HepG2 (cell line): Measurements from ENCODE around the gene PDLIM7.

ENCODE experiments used
- CCAR2 ChIP-seq: fragments of 200-400 bp; formaldehyde crosslinking; optimal IDR thresholded peaks from 2 replicates; pipeline ENCODE3; 2018; ENCODE audit warnings: low read depth, mild to moderate bottlenecking, low read length, moderate library complexity
- FOXK2 ChIP-seq: fragments of 450-650 bp; IDR thresholded peaks from 2 replicates; pipeline ENCODE4 v1.6.1; 2016
- FOXO1 ChIP-seq: sonication (generic); formaldehyde crosslinking; IDR thresholded peaks from 2 replicates; pipeline ENCODE4 v1.4.0; 2020; ENCODE audit warnings: missing genetic modification reagents
- IRF2 ChIP-seq: IDR thresholded peaks from 2 replicates; pipeline ENCODE4 v1.6.1; 2018; ENCODE audit warnings: missing genetic modification reagents, missing compliant biosample characterization
- KDM1A ChIP-seq: IDR thresholded peaks from 2 replicates; pipeline ENCODE4 v1.6.1; 2016; ENCODE audit warnings: missing compliant biosample characterization
- SRSF9 ChIP-seq: fragments of 200-400 bp; formaldehyde crosslinking; IDR thresholded peaks from 2 replicates; pipeline ENCODE4 v1.6.1; 2018; ENCODE audit warnings: borderline replicate concordance, mild to moderate bottlenecking, low read depth, low read length; ENCODE audit not compliant: insufficient read depth, poor library complexity, severe bottlenecking
- TBL1XR1 ChIP-seq: fragments of 150-350 bp; IDR thresholded peaks from 2 replicates; pipeline ENCODE4 v1.6.1; 2014; ENCODE audit warnings: borderline replicate concordance, low read length; ENCODE audit not compliant: partially characterized antibody
- ZNF670 ChIP-seq: sonication (generic); formaldehyde crosslinking; IDR thresholded peaks from 2 replicates; pipeline ENCODE4 v1.8.0; 2022; ENCODE audit warnings: mild to moderate bottlenecking, missing genetic modification reagents, borderline replicate concordance
- TF ChIP-seq, protein P1 (sequence below): conservative IDR thresholded peaks from 2 replicates; pipeline ENCODE4 v1.6.1; 2018; ENCODE audit warnings: missing genetic modification reagents
- TF ChIP-seq, protein P2 (sequence below): sonication (generic); formaldehyde crosslinking; IDR thresholded peaks from 2 replicates; pipeline ENCODE4 v1.5.0; 2020; ENCODE audit warnings: mild to moderate bottlenecking, missing genetic modification reagents, moderate library complexity
- TF ChIP-seq, protein P3 (sequence below): sonication (generic); formaldehyde crosslinking; IDR thresholded peaks from 2 replicates; pipeline ENCODE4 v1.8.1; 2022; ENCODE audit warnings: mild to moderate bottlenecking, missing genetic modification reagents
- TF ChIP-seq, protein P4 (sequence below): sonication (generic); formaldehyde crosslinking; IDR thresholded peaks from 2 replicates; pipeline ENCODE4 v1.4.0; 2020; ENCODE audit warnings: missing genetic modification reagents

DNA sequence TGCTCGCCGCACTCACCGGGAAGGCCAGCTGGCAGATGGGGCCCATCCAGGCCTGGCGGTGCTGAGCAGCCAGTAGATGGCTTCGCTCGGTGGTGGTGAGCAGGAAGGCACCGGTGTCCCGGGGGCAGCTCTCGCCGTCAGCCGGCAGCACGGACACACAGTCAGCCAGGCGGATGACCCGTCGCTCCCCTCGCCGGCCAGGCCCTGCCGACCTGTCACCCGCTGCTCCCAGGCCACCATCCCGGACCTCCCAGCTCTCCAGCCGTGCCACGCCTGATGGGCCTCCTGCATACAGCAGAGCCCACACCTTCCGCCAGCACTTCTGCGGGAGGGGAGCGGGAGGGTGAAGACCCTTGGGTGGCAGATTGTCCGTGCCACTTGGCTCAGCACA is 10.8 kb upstream of the PDLIM7 start:
- no peak for TF ChIP-seq IRF2
- no peak for TF ChIP-seq ZNF670 (CRISPR knock-in tag)
- no peak for TF ChIP-seq FOXO1
- TF ChIP-seq, protein P1, sequence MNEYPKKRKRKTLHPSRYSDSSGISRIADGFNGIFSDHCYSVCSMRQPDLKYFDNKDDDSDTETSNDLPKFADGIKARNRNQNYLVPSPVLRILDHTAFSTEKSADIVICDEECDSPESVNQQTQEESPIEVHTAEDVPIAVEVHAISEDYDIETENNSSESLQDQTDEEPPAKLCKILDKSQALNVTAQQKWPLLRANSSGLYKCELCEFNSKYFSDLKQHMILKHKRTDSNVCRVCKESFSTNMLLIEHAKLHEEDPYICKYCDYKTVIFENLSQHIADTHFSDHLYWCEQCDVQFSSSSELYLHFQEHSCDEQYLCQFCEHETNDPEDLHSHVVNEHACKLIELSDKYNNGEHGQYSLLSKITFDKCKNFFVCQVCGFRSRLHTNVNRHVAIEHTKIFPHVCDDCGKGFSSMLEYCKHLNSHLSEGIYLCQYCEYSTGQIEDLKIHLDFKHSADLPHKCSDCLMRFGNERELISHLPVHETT, result no peak
- TF ChIP-seq TBL1XR1, result no peak
- TF ChIP-seq, protein P2, sequence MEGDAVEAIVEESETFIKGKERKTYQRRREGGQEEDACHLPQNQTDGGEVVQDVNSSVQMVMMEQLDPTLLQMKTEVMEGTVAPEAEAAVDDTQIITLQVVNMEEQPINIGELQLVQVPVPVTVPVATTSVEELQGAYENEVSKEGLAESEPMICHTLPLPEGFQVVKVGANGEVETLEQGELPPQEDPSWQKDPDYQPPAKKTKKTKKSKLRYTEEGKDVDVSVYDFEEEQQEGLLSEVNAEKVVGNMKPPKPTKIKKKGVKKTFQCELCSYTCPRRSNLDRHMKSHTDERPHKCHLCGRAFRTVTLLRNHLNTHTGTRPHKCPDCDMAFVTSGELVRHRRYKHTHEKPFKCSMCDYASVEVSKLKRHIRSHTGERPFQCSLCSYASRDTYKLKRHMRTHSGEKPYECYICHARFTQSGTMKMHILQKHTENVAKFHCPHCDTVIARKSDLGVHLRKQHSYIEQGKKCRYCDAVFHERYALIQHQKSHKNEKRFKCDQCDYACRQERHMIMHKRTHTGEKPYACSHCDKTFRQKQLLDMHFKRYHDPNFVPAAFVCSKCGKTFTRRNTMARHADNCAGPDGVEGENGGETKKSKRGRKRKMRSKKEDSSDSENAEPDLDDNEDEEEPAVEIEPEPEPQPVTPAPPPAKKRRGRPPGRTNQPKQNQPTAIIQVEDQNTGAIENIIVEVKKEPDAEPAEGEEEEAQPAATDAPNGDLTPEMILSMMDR (CRISPR knock-in tag), result no peak
- TF ChIP-seq CCAR2, result no peak
- TF ChIP-seq, protein P3, sequence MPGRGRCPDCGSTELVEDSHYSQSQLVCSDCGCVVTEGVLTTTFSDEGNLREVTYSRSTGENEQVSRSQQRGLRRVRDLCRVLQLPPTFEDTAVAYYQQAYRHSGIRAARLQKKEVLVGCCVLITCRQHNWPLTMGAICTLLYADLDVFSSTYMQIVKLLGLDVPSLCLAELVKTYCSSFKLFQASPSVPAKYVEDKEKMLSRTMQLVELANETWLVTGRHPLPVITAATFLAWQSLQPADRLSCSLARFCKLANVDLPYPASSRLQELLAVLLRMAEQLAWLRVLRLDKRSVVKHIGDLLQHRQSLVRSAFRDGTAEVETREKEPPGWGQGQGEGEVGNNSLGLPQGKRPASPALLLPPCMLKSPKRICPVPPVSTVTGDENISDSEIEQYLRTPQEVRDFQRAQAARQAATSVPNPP (CRISPR knock-in tag), result no peak
- TF ChIP-seq SRSF9, result no peak
- TF ChIP-seq KDM1A (CRISPR knock-in tag), result no peak
- TF ChIP-seq, protein P4, sequence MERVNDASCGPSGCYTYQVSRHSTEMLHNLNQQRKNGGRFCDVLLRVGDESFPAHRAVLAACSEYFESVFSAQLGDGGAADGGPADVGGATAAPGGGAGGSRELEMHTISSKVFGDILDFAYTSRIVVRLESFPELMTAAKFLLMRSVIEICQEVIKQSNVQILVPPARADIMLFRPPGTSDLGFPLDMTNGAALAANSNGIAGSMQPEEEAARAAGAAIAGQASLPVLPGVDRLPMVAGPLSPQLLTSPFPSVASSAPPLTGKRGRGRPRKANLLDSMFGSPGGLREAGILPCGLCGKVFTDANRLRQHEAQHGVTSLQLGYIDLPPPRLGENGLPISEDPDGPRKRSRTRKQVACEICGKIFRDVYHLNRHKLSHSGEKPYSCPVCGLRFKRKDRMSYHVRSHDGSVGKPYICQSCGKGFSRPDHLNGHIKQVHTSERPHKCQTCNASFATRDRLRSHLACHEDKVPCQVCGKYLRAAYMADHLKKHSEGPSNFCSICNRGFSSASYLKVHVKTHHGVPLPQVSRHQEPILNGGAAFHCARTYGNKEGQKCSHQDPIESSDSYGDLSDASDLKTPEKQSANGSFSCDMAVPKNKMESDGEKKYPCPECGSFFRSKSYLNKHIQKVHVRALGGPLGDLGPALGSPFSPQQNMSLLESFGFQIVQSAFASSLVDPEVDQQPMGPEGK (CRISPR knock-in tag), result no peak
- TF ChIP-seq FOXK2, result no peak
